HG03108 (cell line): ENCODE results near the gene PMPCB.
A peak's percentile ranks its signal among the peaks of the same experiment; 100 is the strongest.

ENCODE experiments used
- ATAC-seq: cut with Tn5 transposase; IDR thresholded peaks from one replicate; pipeline ENCODE4 v1.9.1; 2021; ENCODE audit warnings: moderate library complexity; ENCODE audit not compliant: unreplicated experiment

Gene PMPCB

GRCh38 chr7:103325744-103326143 is 28.5 kb downstream of the PMPCB start:
- no peak for ATAC-seq

DNA sequence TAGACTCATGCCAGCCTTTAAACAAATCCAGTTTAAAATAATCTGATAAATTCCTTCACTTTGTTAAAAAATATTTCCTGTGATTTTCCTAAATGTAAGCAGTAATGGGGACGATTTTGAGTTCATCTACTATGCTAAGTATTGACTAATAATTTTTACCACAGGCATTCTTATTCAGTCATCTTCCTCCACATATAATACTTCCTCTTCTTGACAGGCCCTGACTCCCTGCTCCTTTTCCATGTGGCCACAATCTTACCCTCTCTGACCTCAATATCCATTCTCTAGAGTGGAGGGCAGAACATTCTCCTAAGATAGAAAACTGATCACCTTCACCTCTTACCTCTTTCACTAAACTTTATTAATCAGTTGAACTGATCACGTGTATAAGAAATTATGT is 39.5 kb downstream of the PMPCB start:
- ATAC-seq, result no peak

DNA sequence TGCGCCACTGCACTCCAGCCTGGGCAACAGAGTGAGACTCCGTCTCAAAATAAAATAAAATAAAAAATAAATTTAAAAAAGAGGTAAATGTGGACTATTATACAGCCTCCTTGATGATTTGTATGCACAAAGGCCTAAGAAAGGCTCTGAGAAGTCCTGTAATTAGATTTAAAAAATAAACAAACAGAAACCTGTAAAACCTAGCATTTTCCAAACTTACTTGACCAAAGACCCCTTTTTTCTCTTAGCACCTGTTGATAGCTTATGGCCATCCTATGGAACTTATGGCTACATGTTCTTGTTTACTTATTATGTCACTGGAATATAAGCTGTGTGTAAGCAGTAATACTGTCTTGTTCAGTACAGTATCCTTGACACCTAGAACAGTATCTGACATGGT is 41.6 kb downstream of the PMPCB start:
- ATAC-seq, result no peak

- no peak for ATAC-seq
These were observed 44.2 kb downstream of the PMPCB start for GRCh38 chr7:103341466-103341865.

DNA sequence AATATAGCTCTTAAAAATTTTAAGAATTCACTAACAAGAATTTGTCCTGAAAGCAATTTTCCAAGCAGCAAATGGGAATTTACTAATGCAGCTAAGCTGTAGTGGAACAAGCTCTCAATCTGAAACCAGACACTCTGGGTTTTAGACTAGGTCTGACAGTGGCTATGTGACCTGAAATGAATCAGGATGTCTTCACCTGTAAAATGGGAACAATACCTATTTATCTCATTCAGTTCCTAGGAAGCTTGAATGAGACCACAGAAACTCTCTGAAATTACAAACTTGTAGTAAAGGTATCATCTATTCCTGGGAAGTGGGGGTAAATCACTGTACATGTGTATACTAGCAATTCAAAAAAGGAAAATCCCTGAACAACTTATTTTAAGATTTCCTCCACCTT is 46.1 kb downstream of the PMPCB start:
- no peak for ATAC-seq

DNA sequence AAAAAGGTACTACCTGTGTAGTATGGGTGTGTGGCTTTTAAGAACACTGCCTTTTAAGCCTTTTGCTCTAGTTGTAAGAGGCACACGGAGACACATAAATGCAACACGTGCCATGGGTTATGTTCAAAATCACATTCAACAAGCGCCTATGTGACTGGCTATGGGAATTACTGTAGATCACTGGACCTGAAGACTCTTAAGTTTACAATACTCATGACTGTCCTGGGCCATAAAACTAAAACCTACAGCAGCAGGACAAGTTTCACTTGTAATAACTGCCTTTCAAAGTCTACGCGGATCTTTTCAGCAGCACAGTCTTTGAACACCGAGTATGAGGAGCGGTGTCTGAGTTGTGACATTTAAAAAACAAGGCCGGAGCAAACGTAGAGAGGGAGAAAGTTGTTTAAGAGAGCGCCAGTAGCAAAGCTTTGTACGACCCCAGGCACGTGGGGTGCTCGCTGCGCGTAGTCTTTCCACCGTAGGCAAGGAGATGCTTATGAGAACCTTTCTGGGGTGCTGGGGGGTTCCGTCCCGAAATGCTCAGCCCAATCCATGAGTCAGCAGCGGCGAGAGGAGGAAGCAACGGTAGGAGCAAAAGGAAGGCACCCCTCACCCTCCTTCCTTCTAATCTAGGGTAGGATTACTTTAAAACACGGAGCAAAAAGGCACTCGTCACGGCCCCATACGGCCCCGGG is 46.7 kb downstream of the PMPCB start:
- ATAC-seq, result peak; percentile 4

- peak; percentile 72 for ATAC-seq
These were observed 47.4 kb downstream of the PMPCB start, which contains the start of gene DNAJC2 for GRCh38 chr7:103344453-103345149. Gene DNAJC2 (minus strand): TSS chr7:103344767. CDS start chr7:103344622, 145 bp downstream.

- no peak for ATAC-seq
These were observed 49.2 kb downstream of the PMPCB start for GRCh38 chr7:103346396-103346795.

GRCh38 chr7:103347507-103348267 is 50.5 kb downstream of the PMPCB start, which contains the start of gene PSMC2:
Gene PSMC2 (plus strand): TSS chr7:103347643. CDS start chr7:103347712, 69 bp downstream.
- peak; percentile 51 for ATAC-seq

DNA sequence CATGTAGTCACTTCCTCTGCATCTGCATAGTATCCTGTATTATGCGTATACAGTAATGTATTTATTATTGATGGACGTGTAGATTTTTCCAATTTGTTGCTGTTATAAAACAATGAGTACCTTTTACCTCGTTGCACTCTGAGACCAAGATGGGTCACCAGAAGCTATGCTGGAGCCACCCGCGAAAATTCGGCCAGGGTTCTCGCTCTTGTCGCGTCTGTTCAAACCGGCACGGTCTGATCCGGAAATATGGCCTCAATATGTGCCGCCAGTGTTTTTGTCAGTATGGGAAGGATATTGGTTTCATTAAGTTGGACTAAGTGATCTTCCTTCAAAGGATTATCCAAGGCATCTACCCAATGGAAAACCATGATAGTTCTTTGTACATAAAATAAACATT is 51.2 kb downstream of the PMPCB start:
- ATAC-seq, result no peak

DNA sequence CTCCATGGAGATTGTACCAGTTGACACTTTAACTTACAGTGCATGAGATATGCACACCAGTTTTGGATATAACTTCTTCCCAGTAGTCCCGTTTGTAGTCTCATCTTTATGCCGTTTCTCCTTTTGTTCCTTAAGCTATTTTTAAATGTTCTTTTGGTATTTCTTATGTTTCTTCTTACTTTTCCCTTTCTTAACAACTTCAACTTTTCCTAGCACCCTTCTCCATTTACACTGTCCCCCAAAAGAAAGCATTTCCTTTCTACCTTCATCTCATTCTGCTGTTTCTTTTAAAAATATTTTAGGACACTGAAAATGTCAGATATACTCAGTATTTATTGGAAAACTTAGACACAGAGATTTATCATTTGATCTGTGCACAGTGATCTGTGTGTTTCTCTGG is 51.7 kb downstream of the PMPCB start:
- no peak for ATAC-seq

DNA sequence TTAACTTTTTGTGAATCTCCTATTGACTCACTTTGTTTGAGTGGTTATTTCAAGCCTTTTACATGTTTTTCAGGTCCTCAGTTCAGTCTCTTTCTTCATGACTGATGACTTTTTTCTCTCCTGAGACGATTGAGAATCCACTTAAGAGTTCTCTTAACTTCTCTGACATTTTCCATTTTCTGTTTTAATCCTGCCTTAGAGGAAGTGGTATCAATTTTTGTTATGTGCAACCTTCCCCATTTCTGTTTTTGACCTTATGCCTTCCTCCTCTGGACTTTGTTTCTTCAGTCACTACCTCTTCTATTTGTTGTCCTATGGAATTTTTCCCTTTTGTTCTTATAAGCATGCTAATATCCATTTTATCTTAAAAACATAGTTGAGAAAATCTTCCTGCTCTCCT is 52.6 kb downstream of the PMPCB start:
- ATAC-seq, result no peak
